Measurements from ENCODE around the gene SREK1IP1. TPM values are rescaled to one million over a fixed set of nuclear protein-coding genes. Genes with fewer than 3 reads are reported as not detected.

Gene SREK1IP1
- total RNA-seq, 2 experiments from 2014 or later: 20.5 to 22.9 TPM

GRCh38 chr5:64759960-64760660, 8.4 kb downstream of the SREK1IP1 start:
- Mint-ChIP-seq H3K27ac (no peak overlapping the region), H3K36me3 (ENCODE audit: low read depth) (peaks cover 11% of the 10 kb centered on the region), H3K4me3 (no peak overlapping the region), H3K4me1 (ENCODE audit: low read depth) (peaks cover 15% of the 10 kb centered on the region), H3K9me3 (no peaks in the 10 kb centered on the region), H3K27me3 (no peaks in the 10 kb centered on the region)
- ATAC-seq: no peak
- DNase-seq: no peak
- ChIA-PET POLR2A (no interaction called here), CTCF (no interaction called here)
- intact Hi-C loops (cut with micrococcal nuclease): loop anchor here (10.0 kb wide), 1 partner anchor 1385 kb away; the partner anchor contains the start of gene SREK1
- TF ChIP-seq CTCF (IDR thresholded peaks at IDR 0.05): no peak

GRCh38 chr5:64758901-64759300, 9.6 kb downstream of the SREK1IP1 start:
- ATAC-seq (no peak), DNase-seq (no peak)
- H3K27ac Mint-ChIP-seq: no peak overlapping the region
- H3K4me3 Mint-ChIP-seq: no peak overlapping the region
- ChIA-PET POLR2A (interaction anchor here (2.2 kb wide), 1 partner anchor 9 kb away, joined by 7 read pairs; the partner anchor contains the start of gene SREK1IP1), CTCF (interaction anchor here (1.5 kb wide), 1 partner anchor 13 kb away, joined by 3 read pairs; no protein-coding TSS in a partner anchor)
- intact Hi-C loops (cut with micrococcal nuclease): no loop called here
- no peaks in the 10 kb centered on the region for H3K27me3 Mint-ChIP-seq
- no peak for TF ChIP-seq CTCF (IDR thresholded peaks at IDR 0.05)
- peaks cover 9% of the 10 kb centered on the region for H3K36me3 Mint-ChIP-seq (ENCODE audit: low read depth)
- no peaks in the 10 kb centered on the region for H3K9me3 Mint-ChIP-seq
- H3K4me1 Mint-ChIP-seq (ENCODE audit: low read depth): peaks cover 10% of the 10 kb centered on the region

GRCh38 chr5:64754066-64754465, 14.4 kb downstream of the SREK1IP1 start:
- DNase-seq (no peak), ATAC-seq (no peak)
- peaks cover 7% of the 10 kb centered on the region for H3K36me3 Mint-ChIP-seq (ENCODE audit: low read depth)
- ChIA-PET CTCF (interaction anchor here (1.1 kb wide), 1 partner anchor 30 kb away, joined by 5 read pairs; no protein-coding TSS in a partner anchor), POLR2A (interaction anchor here (1.0 kb wide), 1 partner anchor 9 kb away, joined by 3 read pairs; no protein-coding TSS in a partner anchor)
- peaks cover 12% of the 10 kb centered on the region for H3K4me1 Mint-ChIP-seq (ENCODE audit: low read depth)
- no peaks in the 10 kb centered on the region for H3K9me3 Mint-ChIP-seq
- H3K4me3 Mint-ChIP-seq: no peak overlapping the region
- no peak for TF ChIP-seq CTCF (IDR thresholded peaks at IDR 0.05)
- no peak overlapping the region for H3K27ac Mint-ChIP-seq
- intact Hi-C loops (cut with micrococcal nuclease): no loop called here
- H3K27me3 Mint-ChIP-seq: no peaks in the 10 kb centered on the region

GRCh38 chr5:64749385-64749784, 19.1 kb downstream of the SREK1IP1 start:
- ATAC-seq (no peak), DNase-seq (no peak)
- intact Hi-C loops (cut with micrococcal nuclease): no loop called here
- peaks cover 13% of the 10 kb centered on the region for H3K4me1 Mint-ChIP-seq (ENCODE audit: low read depth)
- no peaks in the 10 kb centered on the region for H3K9me3 Mint-ChIP-seq
- H3K4me3 Mint-ChIP-seq: no peak overlapping the region
- H3K27me3 Mint-ChIP-seq: no peaks in the 10 kb centered on the region
- ChIA-PET POLR2A (no interaction called here), CTCF (no interaction called here)
- no peak overlapping the region for H3K27ac Mint-ChIP-seq
- H3K36me3 Mint-ChIP-seq (ENCODE audit: low read depth): peaks cover 3% of the 10 kb centered on the region
- TF ChIP-seq CTCF (IDR thresholded peaks at IDR 0.05): no peak

GRCh38 chr5:64746446-64746845, 22.0 kb downstream of the SREK1IP1 start:
- intact Hi-C loops (cut with micrococcal nuclease): no loop called here
- H3K36me3 Mint-ChIP-seq (ENCODE audit: low read depth): peaks cover 3% of the 10 kb centered on the region
- no peaks in the 10 kb centered on the region for H3K9me3 Mint-ChIP-seq
- peaks cover 13% of the 10 kb centered on the region for H3K4me1 Mint-ChIP-seq (ENCODE audit: low read depth)
- POLR2A ChIA-PET: interaction anchor here (0.7 kb wide), 1 partner anchor 23 kb away, joined by 3 read pairs; no protein-coding TSS in a partner anchor
- TF ChIP-seq CTCF (IDR thresholded peaks at IDR 0.05): no peak
- DNase-seq (no peak), ATAC-seq (no peak)
- no peaks in the 10 kb centered on the region for H3K27me3 Mint-ChIP-seq
- no peak overlapping the region for H3K4me3 Mint-ChIP-seq
- H3K27ac Mint-ChIP-seq: no peak overlapping the region
- CTCF ChIA-PET: interaction anchor here (1.1 to 1.2 kb wide), 2 partner anchors 24 to 38 kb away, joined by 4 to 5 read pairs; no protein-coding TSS in a partner anchor

Measured in activated CD8-positive, alpha-beta T cell treated with anti-CD3 and anti-CD28 coated beads for 36 hours (primary cell).